Measurements from ENCODE around the gene SI.
"Not testable (repeated sequence)": the region's sequence is repeated elsewhere in the genome, so short reads cannot be mapped to it uniquely, and the experiment has no call there.

SI gene

DNA sequence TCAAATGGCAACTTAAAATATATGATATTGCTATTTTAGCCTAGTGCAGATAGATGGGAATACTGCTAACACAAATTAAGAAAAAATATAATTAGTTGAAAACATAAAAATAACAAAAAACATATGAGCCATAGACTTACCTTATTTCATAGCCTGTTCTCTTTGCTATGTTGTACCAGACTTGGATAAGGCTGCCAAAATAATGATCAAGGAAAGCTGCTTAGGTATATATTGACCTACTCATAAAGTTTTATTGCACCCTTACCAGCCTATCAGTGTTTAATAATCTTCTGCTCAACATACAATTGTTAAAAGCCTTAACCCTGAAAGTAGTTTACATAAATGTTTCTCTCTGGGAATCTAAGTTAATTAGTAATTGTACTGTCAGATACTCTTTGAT, at the start of gene SI:
SI (minus strand) TSS at position 204 of the 400 bp plus-strand sequence. CDS start 2,484 bp downstream, outside the sequence.
- no peak for DNase-seq

- DNase-seq: no peak
Measured at GRCh38 chr3:165125836-165126235, 47.5 kb upstream of the SI start.

DNA sequence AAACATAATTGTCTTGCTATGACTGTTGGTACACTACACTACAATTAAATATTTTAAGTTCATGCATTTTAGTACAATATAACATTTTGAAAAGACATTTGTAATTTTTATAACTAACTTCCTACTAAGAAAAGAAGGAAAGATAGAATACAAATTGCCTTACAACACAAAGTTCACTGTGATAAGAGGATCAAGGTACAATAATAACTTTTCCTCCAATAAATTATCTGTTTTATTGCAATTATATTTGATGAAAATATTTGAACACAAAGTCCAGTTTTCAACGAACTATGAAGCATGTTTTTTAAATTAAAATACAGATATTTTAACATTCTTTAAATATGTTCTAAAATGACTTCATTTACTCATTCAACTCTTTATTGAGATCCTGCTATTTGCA, 33.1 kb upstream of the SI start:
- no peak for DNase-seq

DNA sequence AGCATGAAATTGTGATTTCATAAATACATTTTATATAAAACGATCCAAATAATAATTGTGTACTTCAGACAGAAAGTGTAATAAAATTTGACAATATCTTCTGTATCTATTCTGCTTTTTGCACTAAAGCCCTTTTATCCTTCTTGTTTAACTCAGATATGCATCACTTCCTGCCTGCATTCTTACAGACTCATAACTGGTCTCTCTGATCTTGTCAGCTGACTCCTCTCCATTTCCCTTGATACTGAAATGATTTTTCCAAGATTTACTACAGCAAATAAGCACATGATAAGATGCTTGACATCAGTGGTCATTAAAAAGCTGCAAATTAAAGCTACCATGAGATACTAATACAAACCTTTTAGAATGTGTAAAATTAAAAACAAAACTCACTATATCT, 25.3 kb upstream of the SI start:
- DNase-seq: no peak

DNA sequence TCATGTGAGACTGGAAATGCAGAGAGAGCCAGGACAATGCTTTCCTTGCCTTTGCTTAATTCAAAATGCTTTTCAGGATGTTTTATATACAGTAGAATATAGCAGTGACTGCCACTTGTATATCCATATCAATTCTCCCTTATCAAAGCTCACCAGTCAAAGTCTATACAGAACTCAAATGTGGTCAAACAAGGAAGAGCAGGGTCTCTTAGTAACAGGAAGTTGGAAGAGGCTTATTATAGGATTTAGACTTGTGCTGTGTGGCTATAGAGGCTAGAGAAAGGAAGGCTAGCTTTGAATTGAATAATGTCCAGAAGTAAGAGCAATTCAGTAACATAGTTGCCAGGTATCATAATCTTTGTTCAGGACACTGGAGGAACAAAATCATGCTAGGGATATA, 4.4 kb upstream of the SI start:
- no peak for DNase-seq

DNA sequence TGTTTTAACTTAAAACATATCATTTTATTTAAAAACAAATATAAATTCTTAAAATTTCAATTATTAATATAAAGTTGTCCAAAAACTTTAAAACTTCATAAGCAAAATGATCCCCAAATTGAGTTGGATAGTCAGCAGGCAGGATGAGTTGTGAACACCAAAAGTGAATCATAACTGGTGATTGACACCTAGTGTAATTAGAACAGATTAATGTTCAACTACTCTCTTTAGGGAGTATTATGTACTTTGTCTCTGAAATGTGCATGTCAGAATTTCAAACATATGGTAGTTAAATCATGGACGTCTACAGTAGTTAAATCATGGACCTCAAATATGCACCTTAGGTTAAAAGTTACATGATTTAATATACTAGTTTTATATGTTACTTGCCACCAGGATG, 2.9 kb upstream of the SI start:
- DNase-seq: no peak

GRCh38 chr3:165075695-165076094, 2.6 kb downstream of the SI start:
- no peak for DNase-seq

- no peak for DNase-seq
Measured at GRCh38 chr3:165070682-165071081, 7.6 kb downstream of the SI start.

- no peak for DNase-seq
Measured at GRCh38 chr3:165056510-165056909, 21.8 kb downstream of the SI start.

GRCh38 chr3:165040186-165040585, 38.1 kb downstream of the SI start:
- DNase-seq: no peak

- DNase-seq: no peak
Measured at GRCh38 chr3:165011557-165011956, 66.7 kb downstream of the SI start.

- no peak for DNase-seq
Measured at GRCh38 chr3:164984947-164985346, 93.3 kb downstream of the SI start.

- DNase-seq: no peak
Measured at GRCh38 chr3:164962610-164963009, 115.7 kb downstream of the SI start.

DNA sequence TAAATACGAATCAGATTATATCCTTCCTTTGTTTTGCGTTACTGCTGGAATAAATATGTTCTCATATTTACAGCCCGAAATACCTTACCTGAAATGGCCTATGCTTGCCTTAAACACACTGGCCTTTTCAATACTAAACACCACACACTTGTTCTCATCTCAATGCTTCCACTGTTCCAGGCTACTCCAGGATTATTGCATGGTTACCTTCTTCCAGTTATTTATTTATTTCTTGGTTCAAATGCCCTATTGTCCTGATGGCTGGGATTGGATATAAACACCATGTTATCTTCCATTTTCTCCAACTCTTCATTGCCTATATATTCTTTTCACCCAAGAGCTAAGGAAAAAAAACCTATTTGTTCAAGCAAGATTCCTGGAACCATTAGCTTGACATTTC, 125.3 kb downstream of the SI start:
- DNase-seq: no peak

- DNase-seq: not testable (repeated sequence)
Measured at GRCh38 chr3:164951403-164951802, 126.9 kb downstream of the SI start.

DNA sequence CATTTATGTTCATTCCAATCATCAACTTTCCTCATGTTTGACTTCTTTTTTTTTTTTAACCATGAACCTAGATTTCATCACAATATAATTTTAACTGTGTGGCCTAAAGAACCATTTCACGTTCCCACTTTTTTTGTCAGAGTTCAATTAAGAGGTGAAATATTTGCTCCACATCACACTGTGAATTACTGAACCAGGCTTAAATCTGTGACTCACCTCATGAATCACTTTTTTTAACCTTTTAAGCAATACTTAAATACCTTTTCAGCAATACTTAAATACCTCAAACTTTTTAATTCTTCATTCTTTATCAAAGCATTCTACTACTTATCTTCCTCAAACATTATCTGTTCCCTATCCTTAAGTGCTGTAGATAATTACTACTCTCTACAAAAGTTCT, 137.6 kb downstream of the SI start:
- DNase-seq: no peak

DNA sequence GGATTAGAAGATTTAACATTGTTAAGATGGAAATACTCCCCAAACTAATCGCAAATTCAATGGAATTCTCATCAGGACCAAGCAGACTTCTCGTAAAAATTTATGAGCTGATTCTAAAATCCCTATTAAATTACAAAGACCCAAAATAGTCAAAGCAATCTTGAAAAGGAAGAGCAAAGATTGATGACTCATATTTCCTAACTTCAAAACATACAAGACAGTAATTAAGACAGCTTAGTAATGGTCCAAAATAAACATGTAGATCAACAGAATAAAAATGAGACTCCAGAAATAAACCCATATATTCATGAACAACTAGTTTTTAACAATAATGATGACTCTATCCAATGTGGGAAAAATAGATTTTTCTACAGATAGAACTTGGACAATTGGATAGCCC, 148.7 kb downstream of the SI start:
- DNase-seq: no peak

Measured in C1 segment of cervical spinal cord (tissue), 14 donors.